Activated CD4-positive, alpha-beta T cell treated with anti-CD3 and anti-CD28 coated beads for 48 hours (primary cell): Measurements from ENCODE around the gene HPSE2.
"Not testable (repeated sequence)": the region's sequence is repeated elsewhere in the genome, so short reads cannot be mapped to it uniquely, and the experiment has no call there.

Experiments used
- DNase-seq: peaks from one replicate; pipeline ENCODE4 v3.0.0-alpha.2; 2020

Gene HPSE2

DNA sequence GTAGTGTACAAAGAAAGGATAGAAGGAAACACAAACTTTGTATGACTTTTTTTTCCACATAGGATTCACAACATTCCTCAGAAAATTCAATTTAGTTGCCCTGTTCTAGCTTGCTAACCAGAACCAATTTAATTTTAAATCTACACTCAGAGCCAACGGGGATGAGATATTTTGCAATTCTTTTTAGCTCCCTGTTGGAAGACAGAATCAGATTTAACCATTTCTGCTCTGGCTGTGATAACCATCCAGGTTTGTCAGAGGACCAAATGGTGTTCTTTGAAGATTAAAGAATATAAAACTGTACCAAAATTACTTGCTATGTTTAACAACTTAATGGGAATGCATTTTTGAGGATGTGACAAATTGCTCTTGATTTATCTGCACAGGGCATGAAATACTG is 319.7 kb downstream of the HPSE2 start:
- DNase-seq = no peak

DNA sequence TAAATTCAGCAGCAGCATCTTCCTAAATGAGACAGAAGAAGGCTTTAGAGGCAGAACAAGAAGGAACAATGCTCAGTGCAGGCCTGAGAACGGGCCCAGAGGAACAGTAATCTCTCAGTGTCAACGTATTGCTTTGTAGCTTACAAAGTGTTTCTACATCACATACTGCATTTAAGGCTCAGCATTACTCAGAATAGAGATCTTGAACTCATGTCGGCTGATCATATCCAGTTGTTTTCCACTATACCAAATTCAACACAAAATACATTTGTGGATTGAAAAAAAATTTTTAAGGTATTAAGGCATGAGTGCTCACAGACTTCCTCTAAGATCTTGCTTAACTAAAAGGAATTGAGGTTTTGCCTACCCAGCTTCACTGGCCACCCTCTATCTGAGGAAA is 325.1 kb downstream of the HPSE2 start:
- DNase-seq = no peak

DNA sequence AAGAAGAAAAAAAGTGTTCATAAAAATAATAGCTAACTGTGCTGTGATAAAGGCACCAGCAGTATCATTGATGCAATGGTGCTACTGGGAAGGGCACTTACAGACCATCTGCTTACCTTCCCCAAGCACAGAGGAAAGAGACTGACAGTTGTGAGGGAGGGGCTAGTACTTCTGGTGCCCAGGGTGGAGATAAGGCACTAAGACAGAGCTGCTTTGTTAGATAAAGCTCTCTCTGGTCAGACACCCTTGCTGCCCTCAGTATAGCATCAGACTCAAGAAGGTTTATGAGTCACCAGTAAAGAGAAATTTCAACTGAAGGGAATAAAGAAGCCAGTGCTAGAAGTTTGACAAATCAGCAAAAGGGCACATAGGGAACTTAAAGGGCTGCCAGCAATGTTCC is 325.6 kb downstream of the HPSE2 start:
- DNase-seq = no peak

DNA sequence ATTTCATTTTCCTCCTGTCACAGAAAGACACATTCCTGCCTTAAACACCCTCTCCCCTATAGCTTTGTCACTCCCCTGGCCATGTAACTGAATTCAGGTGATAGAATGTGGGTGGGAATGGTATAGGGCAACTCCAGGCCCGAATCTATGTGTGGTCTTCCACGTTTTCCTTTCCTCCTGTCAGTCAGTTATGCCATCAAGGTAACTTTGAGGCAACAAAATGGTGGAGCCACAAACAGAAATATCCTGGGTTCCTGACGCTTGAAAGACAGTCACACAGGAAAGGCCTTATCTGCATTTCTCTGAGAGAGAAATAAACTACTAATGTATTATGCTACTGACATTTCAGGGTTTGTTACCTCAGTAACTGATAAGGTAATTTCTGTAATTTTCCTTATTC is 326.8 kb downstream of the HPSE2 start:
- no peak for DNase-seq

DNA sequence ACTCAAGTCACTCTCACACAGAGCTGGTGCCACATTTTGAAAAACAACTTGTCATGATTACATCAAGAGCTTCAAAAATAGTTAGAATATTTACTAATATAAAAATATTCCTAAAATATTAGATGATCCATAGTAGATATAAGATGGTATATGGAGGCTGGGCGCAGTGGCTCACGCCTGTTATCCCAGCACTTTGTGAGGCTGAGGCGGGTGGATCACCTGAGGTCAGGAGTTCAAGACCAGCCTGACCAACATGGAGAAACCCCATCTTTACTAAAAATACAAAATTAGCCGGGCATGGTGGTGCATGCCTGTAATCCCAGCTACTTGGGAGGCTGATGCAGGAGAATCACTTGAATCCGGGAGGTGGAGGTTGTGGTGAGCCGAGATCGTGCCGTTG is 327.4 kb downstream of the HPSE2 start:
- not testable (repeated sequence) for DNase-seq

DNA sequence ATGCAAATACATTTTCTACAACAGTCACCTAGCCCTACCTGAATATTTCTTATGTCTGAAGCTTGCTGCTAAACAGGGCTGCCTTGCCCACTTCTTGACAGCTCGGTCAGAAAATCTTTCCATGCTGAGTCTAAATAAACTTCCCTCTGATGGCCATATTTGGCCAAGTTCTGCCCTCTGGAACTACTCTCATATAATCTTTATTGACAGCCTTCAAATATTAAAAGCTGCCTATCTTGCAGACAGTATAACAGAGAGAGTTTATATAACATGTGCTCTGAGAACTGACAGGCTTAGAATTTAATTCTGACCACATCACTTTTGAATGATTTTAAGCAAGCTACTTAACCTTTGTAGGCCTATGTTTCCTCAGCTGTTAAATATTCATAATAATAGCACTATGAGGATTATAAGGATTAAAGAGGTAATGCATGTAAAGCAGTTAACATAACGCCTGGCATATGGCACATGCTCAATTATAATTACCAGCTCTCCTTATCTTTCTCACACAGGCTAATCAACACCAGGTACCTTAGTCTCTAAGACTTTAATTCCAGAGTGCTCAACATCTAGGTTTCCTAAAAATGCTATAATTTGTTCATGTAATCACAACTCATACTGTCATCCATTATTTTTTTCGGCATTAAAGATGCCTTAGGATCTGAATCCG is 334.1 kb downstream of the HPSE2 start:
- DNase-seq = no peak

DNA sequence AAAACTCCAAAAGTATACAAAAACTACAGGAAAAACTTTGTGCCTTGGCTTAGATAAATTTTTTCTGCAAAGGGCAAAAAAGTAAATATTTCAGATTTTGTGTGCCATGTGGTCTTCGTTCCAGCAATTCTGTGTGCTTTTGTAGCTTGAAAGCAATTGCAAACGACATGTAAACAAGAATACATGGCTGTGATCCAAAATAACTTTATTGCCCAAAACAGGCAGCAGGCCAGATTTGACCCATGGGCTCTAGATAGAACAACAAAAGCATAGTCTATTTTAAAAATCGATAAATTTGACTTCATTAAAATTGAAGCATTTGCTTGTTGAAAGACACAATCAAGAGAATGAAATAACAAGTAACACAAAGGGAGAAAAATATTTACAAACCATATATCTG is 336.6 kb downstream of the HPSE2 start:
- DNase-seq = no peak

DNA sequence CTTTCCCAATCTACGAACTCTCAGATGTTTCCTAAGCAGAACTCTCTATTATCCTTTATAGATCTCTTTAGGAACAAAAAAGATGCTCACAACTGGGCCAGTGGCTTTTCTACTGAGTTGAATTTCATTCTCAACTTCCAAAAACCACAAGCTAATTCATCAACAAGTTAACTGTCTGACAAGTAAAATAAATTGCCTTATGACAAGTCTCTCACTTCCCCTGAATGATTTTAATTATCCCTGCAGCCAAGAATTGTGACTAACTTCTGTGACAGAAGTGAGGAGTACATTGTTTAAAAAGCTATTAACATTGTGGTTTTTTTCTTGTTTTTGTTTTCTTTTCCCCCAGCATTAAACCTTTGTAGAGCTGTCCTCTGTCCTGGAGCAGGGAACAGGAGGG is 343.1 kb downstream of the HPSE2 start:
- no peak for DNase-seq

DNA sequence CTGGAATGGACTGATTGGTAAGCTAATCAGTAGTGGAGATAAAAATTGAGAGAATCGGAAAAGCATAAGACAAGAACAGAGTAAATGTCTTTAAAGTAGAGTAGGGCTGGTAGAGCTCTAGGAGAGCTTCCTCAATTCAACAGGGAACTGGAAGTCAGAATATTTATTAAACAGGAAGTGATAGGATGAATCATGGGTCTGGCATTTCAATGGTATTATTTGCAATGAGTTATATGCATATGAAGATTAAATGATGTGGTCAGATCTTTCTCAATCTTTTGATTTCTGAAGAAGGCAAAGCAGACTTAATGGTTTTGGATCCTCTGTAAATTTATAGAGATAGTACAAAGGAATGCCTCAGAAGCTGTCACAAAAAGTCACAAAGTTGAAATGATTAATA is 349.0 kb downstream of the HPSE2 start:
- no peak for DNase-seq

DNA sequence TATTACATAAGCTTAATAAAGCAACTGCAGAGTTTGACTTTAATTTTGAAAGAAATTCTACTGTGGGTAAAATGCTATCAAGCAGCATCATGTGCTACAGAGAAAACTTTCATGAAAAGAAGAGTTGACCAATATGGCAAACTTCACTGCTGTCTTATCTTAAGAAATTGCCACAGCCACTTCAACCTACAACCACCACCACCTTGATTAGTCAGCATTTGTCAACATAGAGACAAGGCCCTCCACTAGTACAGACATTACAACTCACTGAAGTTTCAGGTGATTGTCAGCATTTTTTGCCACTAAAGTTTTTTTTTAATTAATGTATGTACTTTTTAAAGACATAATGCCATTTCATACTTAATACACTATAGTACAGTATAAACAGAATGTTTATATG is 350.3 kb downstream of the HPSE2 start:
- DNase-seq = no peak

DNA sequence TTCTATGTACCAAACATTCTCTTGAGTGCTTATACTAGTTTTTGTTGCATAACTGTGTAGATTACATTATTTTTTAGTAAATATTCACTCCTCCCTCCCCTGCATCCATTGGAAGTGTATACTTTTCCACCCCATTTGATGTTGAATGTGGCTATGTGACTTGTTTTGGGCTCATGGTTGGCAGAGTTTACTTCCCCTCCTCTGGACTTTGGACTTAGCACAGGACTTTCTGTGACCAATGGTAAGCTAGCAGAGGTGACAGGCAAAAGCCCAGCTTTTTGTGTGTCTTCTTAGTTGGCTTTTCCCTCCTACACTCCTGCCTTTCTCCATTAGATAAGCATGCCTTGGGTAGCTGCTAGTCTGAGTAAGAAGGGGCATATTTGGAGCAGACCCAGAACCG is 353.9 kb downstream of the HPSE2 start:
- no peak for DNase-seq

DNA sequence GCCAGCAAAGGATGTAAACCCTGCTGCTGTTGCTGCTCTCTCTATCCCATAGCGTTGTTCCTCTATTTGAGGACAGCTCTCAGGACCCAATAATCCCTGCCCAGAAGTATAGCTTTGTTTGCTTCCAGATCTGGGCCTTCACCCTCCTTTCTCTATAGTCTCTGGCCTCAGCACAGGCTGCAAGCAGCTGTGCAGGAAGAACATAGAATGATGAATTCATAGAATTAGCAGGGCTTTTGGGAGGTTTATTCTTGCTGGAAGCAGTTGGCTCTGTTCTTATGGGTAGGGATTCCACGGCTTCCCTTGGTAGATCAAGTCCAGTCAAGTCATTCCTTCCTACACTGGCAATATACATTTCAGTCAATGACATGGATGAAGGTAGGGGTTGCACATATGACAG is 354.7 kb downstream of the HPSE2 start:
- DNase-seq = no peak

DNA sequence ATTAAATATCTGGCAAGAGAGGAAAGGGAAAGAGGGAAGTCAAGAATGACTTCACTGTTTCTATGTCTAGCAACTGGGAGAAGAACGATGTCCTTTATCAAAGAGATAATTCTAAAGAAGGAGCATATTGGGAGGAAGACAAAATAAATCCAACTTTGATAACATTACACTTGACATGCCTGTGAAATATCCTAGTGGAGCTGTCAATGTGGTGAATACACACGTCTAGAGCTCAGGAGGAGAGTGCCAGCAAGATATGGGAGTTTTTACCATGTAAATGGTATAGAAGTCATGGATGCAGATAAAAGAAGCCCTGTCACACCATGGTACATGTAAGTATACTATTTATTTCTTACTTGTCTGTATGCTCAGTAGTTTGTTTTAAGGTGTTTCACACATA is 356.7 kb downstream of the HPSE2 start:
- DNase-seq = no peak

DNA sequence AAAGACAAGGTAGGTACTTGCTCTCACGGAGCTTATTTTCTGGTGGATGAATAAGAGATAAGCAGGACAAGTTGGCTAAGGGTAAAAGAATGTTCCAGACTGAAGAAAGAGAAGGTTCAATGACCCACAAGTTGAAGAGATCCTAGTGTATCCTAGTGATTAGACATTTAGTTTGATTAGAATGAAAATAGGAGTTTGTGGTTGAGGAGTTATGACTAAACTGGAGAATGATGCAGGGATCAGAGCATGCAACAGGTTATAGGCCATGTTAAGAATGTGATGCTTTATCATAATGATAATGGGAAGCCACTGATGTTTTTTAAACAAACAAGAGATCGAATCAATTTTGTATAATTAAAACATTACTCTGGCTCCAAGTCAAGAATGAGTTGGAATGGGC is 357.2 kb downstream of the HPSE2 start:
- no peak for DNase-seq

DNA sequence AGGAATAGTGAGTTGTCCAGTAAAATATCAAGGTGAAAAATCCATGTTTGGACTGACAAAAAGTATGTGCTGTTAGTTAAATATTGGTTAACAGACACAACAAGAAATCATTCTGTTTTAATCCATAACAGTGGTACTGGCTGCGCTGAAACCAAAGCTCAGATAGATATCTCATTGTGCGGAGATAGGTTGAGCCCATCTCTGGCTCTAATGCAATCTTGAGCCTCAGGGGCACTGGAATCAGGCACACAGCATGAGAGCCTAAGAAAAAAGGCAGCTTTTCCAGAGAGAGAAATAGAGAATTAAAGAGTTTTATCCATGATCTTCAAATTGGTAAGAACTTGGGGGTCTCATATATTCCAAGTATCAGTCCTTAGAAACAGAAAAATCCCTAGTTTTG is 373.7 kb downstream of the HPSE2 start:
- no peak for DNase-seq

DNA sequence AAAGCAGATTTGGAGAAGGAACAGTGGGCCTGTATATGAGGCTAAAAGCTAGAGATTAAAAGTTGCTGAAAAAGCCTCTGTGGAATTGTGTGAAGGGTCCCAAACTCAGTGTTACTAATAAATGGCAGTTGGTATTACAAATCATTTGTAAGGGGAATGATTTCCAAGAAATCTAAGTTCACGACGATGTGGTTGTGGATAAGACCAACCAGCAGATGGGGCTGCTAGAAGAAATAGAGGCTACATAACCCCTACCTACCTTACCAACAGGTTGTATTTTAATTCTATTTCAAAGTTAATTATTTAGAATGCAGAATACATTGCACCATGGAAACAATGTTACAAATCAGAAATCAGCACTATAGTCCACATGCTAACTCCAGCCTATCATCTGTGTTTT is 377.1 kb downstream of the HPSE2 start:
- no peak for DNase-seq

DNA sequence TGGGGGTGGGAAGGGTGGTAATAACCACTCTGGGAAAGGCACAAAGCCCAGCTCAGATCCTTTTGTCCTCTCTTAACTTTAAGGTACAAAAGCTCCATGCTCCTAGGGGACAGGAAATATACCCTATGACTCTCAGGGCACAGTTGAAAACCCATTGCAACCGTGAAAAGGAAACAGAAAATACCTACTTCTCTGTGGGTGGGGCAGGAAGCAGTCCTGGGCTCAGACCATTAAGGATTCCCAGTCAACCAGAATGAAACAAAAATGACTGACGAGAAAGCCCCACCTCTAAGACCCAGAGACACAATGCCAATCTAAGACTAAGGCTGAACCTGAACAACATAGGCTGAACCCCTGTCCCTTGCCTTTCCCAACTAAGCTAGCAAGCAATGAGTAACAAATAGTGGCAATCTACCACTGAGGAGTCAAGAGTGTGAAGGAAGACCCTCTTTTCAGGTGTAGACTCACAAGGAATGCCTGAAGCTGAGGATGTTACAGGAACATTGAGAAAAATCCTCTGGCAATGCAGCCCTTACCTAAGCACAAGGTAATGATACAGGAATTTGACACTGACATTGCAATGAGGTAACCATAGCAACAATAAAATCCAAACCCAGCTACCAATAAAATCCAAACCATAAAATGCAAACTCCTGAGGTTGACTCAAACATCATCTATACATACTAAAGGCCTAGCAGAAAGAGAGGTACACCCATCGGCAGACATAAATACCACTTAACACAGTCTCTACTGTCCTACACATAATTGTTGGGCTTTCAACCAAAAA is 380.1 kb downstream of the HPSE2 start:
- no peak for DNase-seq

DNA sequence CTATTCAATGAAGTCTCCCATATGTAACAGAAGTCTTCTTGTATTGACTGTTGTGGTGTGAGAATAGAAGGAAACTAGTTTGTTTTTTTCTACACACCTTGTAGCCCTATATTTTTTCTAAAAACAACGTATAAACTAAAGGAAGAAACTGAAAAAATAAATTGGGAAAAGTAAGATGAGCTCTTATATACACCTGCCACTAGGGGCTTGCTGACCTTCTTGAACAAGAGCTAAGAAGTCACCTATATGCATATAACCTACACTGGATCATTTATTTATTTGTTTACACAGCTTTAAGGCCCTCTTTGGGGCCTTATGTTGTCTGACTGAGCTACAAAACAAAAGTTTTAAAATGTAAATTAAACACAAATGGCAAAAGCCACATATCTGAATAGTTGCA is 383.0 kb downstream of the HPSE2 start:
- no peak for DNase-seq

DNA sequence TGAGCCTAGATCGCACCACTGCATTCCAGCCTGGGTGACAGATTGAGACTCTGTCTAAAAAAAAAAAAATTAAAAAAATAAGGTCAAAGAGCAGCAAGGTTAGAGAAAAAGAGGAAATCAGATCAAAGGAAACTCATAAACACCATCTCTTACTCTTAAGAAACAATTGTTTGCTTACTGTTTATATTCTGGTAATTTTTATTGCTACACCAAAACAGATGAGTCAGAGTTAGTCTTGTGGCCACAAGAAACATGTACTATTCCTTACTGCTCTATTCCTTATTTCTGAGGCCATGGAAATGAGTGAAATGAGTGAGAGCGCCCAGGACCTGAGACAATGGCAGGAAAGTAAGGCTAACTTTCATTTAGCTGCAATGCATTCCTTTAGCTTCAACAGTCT is 387.3 kb downstream of the HPSE2 start:
- no peak for DNase-seq

DNA sequence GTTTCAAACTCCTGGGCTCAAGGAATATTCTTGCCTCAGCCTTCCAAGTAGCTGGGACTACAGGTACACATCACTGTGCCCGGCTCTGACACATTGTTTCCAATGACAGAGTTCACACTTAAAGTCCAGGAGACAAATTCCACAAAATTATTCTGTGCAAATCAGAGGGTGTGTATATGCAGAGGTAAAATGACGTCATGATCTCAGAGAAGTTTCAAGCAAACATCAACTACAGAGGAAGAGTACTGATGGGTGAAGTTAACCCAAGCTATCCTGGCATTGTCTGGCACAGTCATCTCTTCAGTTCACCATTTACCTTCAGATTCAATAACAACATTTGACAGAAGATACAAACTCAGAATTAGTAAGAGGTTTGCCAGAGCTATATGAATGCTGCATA is 388.9 kb downstream of the HPSE2 start:
- DNase-seq = no peak

DNA sequence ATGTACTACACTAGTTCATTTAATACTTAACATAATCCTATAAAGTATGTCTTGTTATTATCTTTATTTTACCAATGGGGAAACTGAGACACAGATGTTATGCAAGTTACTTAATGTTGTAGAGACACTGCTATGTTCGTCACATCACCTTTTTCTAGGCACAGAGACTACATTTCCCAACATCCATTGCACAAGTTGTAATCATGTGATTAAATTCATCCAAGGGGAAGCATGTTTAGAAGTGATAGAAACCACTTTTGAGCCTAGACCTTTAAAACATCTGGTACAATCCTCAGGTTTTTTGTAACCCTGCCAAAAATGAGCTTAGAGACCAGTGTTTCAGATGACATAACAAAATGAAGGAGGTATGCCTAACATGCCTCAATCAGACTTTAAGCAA is 402.1 kb downstream of the HPSE2 start:
- no peak for DNase-seq

DNA sequence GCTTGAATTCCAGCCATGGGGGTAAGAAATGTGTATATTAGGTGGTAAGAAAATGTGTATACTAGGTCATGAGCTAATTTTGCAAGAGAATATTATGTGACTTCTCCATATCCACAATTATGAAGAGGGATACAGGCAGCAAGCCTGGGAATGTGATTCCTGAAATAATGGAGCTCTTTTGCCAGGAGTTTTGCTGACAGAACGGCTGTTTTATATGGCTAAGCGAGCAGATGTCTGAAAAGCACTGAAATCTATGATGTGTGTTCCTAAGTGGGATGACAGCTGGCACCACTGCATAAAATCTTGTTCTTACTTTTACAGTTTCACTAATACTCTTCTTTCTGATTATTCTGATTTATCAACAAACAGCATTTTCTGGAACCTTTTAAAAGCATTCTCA is 402.9 kb downstream of the HPSE2 start:
- no peak for DNase-seq

DNA sequence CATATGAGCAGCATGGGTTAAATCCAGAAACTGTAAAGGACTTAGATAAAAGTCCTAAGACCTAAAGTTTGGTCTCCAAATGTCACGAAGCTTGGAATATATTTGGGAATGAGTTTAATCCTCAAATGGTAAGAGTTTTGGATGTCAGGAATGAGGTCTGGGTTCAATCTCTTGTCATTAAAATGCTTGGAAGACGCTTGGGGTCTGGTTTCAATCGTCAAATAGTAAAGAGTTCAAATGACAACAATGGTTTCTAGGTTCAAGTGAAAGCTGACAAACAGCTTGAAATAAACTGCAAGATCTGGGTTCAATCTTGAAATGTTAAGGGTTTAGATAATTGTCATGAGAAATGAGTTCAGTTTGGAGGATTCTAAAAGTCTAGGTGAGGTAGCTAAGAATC is 403.5 kb downstream of the HPSE2 start:
- DNase-seq = no peak

DNA sequence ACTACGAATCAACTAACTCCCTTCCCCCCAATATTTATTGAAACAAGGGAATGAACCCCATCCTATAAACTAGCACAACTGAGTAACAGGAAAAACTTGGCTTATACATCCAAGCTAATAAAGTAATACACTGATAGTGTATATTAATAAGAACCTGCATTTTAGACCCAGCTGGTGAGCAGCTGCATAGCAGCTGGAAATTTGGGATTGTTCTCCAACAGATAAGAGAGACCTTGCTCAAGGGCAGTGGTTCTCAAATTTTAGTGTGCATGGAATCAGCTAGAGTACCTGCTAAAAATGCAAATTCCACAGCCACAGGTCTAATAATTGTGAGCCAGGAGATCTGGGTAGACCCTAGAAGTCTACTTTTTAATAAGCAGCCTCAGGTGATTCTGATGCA is 404.3 kb downstream of the HPSE2 start:
- DNase-seq = no peak

DNA sequence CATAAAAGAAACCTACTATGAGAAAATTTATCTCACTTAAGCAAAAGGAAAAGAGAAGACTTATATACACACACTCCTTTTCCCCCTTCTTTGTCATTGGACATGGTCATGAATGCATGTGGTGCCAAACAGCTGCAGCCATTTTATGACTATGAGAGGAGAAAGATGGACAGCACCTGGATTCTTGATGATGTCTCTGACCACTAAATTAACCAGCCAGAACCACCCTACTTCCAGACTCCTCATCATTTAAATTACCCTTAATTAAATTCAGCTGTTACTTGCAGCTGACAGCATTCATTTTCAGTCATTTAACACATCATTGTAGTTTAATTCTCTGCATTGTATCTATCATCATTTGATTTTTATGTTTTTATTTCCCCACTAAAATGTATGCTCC is 409.9 kb downstream of the HPSE2 start:
- no peak for DNase-seq
